HCT116 (cell line): Measurements from ENCODE around the gene AGTR1.

Experiments used
- ELF1 ChIP-seq: IDR thresholded peaks from 2 replicates; pipeline ENCODE4 v1.6.1; 2012; ENCODE audit warnings: low read depth, borderline replicate concordance
- EZH2 ChIP-seq: fragments of 200-600 bp; sonication (generic); IDR thresholded peaks from 2 replicates; pipeline ENCODE4 v1.6.1; 2017; ENCODE audit warnings: antibody characterized with exemption, mixed run types
- JUND ChIP-seq: IDR thresholded peaks from 2 replicates; pipeline ENCODE4 v1.6.1; 2012
- POLR2A ChIP-seq: IDR thresholded peaks from 2 replicates; pipeline ENCODE4 v1.7.0; 2011; ENCODE audit warnings: borderline replicate concordance; ENCODE audit not compliant: insufficient read depth, insufficient read length; ENCODE audit errors: extremely low read depth
- POLR2AphosphoS5 ChIP-seq: IDR thresholded peaks from 2 replicates; pipeline ENCODE4 v1.6.1; 2011; ENCODE audit warnings: mild to moderate bottlenecking, low read depth, low read length, moderate library complexity
- SP1 ChIP-seq: IDR thresholded peaks from 2 replicates; pipeline ENCODE4 v1.6.1; 2012; ENCODE audit warnings: low read depth
- TCF7L2 ChIP-seq: IDR thresholded peaks from 2 replicates; pipeline ENCODE4 v1.7.0; 2011; ENCODE audit warnings: borderline replicate concordance, inconsistent platforms; ENCODE audit not compliant: insufficient read depth, insufficient read length; ENCODE audit errors: extremely low read depth
- ZNF274 ChIP-seq: fragments of 200-500 bp; sonication (Bioruptor generic); IDR thresholded peaks from 2 replicates; pipeline ENCODE4 v1.6.1; 2014; ENCODE audit warnings: mild to moderate bottlenecking, low read depth, low read length, inconsistent platforms
- TF ChIP-seq, protein P1 (sequence below), 3 experiments: fragments of 200-600 bp in 1 of 3; sonication (generic) in 1 of 3; IDR thresholded peaks in 2 of 3; conservative IDR thresholded peaks in 1 of 3; 2 replicates each; pipeline ENCODE4 v1.5.1; 2012 to 2017; ENCODE audit warnings: low read depth in 2 of 3, low read length in 2 of 3, antibody characterized with exemption in 1 of 3, borderline replicate concordance in 1 of 3, control low read depth in 1 of 3, mild to moderate bottlenecking in 1 of 3, mixed read lengths in 1 of 3, mixed run types in 1 of 3, moderate library complexity in 1 of 3; ENCODE audit not compliant: insufficient read depth in 1 of 3
- TF ChIP-seq, protein P2 (sequence below): IDR thresholded peaks from 2 replicates; pipeline ENCODE4 v1.6.1; 2011; ENCODE audit warnings: mild to moderate bottlenecking, low read length, moderate library complexity; ENCODE audit not compliant: insufficient replicate concordance; ENCODE audit errors: extremely low read depth
- TF ChIP-seq, protein P3 (sequence below): IDR thresholded peaks from 2 replicates; pipeline ENCODE4 v1.6.1; 2012

DNA sequence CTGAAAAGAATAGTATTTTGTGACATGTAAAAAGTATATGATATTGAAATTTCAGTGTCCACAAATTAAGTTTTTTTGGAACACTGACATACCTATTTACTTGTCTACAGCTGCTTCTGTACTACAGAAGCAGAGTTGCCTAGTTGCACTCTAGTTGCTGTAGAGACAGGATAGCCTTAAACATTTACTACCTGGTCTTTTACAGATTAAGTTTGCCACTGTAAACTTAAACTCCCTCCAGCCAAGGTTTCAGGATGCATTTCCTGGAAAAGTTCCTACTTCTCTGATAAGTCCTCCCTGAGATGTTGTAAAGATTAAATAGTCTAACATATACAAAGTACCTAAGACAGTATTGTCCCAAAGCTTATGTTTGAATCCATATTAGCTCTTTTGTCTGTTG lies 17.4 kb upstream of the AGTR1 start:
- TF ChIP-seq, protein P1, sequence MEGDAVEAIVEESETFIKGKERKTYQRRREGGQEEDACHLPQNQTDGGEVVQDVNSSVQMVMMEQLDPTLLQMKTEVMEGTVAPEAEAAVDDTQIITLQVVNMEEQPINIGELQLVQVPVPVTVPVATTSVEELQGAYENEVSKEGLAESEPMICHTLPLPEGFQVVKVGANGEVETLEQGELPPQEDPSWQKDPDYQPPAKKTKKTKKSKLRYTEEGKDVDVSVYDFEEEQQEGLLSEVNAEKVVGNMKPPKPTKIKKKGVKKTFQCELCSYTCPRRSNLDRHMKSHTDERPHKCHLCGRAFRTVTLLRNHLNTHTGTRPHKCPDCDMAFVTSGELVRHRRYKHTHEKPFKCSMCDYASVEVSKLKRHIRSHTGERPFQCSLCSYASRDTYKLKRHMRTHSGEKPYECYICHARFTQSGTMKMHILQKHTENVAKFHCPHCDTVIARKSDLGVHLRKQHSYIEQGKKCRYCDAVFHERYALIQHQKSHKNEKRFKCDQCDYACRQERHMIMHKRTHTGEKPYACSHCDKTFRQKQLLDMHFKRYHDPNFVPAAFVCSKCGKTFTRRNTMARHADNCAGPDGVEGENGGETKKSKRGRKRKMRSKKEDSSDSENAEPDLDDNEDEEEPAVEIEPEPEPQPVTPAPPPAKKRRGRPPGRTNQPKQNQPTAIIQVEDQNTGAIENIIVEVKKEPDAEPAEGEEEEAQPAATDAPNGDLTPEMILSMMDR (IDR thresholded peaks at IDR 0.05 in 2 of 3, conservative IDR thresholded peaks at IDR 0.05 in 1 of 3; ENCODE audit: borderline replicate concordance in 1 of 3, insufficient read depth in 1 of 3, low read depth in 2 of 3, low read length in 2 of 3), result no peak
- TF ChIP-seq SP1, result no peak
- TF ChIP-seq, protein P2, sequence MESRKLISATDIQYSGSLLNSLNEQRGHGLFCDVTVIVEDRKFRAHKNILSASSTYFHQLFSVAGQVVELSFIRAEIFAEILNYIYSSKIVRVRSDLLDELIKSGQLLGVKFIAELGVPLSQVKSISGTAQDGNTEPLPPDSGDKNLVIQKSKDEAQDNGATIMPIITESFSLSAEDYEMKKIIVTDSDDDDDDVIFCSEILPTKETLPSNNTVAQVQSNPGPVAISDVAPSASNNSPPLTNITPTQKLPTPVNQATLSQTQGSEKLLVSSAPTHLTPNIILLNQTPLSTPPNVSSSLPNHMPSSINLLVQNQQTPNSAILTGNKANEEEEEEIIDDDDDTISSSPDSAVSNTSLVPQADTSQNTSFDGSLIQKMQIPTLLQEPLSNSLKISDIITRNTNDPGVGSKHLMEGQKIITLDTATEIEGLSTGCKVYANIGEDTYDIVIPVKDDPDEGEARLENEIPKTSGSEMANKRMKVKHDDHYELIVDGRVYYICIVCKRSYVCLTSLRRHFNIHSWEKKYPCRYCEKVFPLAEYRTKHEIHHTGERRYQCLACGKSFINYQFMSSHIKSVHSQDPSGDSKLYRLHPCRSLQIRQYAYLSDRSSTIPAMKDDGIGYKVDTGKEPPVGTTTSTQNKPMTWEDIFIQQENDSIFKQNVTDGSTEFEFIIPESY, result no peak
- TF ChIP-seq JUND, result no peak
- no peak for TF ChIP-seq EZH2
- no peak for TF ChIP-seq ELF1
- TF ChIP-seq POLR2A, result no peak
- no peak for TF ChIP-seq ZNF274
- TF ChIP-seq TCF7L2, result no peak
- TF ChIP-seq, protein P3, sequence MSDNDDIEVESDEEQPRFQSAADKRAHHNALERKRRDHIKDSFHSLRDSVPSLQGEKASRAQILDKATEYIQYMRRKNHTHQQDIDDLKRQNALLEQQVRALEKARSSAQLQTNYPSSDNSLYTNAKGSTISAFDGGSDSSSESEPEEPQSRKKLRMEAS, result no peak
- TF ChIP-seq POLR2AphosphoS5, result no peak
